HUES6 (cell line): ENCODE data around the gene PLN.

Experiments
- H3K27ac ChIP-seq: 2 replicates; pipeline ENCODE4 v1.7.0; 2013; ENCODE audit warnings: low read depth, mild to moderate bottlenecking, low read length, inconsistent platforms
- H3K27me3 ChIP-seq: 2 replicates; pipeline ENCODE4 v1.6.1; 2013; ENCODE audit warnings: low read length; ENCODE audit not compliant: control insufficient read depth, insufficient read depth
- H3K36me3 ChIP-seq: 2 replicates; pipeline ENCODE4 v1.6.1; 2013; ENCODE audit warnings: low read length; ENCODE audit not compliant: control insufficient read depth, insufficient read depth
- H3K4me1 ChIP-seq: 2 replicates; pipeline ENCODE4 v1.6.1; 2013; ENCODE audit warnings: low read length; ENCODE audit not compliant: control insufficient read depth, insufficient read depth
- H3K4me3 ChIP-seq: 2 replicates; pipeline ENCODE4 v1.5.1; 2013; ENCODE audit warnings: low read depth, low read length
- H3K9ac ChIP-seq: one replicate; pipeline ENCODE4 v1.6.1; 2013; ENCODE audit warnings: mild to moderate bottlenecking, low read length
- H3K9me3 ChIP-seq: 2 replicates; pipeline ENCODE4 v1.6.1; 2013; ENCODE audit warnings: low read depth, low read length; ENCODE audit not compliant: control insufficient read depth, insufficient read depth

PLN gene

GRCh38 chr6:118537574-118537973 is 10.5 kb upstream of the PLN start:
- no peak overlapping the region for H3K4me3 ChIP-seq
- H3K9me3 ChIP-seq: no peaks in the 10 kb centered on the region
- no peak overlapping the region for H3K27ac ChIP-seq
- H3K9ac ChIP-seq: no peak overlapping the region
- H3K27me3 ChIP-seq: no peaks in the 10 kb centered on the region
- H3K4me1 ChIP-seq: no peaks in the 10 kb centered on the region
- no peaks in the 10 kb centered on the region for H3K36me3 ChIP-seq

- Histone ChIP-seq H3K36me3 (no peaks in the 10 kb centered on the region), H3K9me3 (no peaks in the 10 kb centered on the region), H3K27me3 (no peaks in the 10 kb centered on the region), H3K9ac (no peak overlapping the region), H3K4me1 (no peaks in the 10 kb centered on the region), H3K27ac (no peak overlapping the region), H3K4me3 (no peak overlapping the region)
Observed at GRCh38 chr6:118542184-118542952, 5.7 kb upstream of the PLN start.

- no peaks in the 10 kb centered on the region for H3K36me3 ChIP-seq
- no peak overlapping the region for H3K27ac ChIP-seq
- no peak overlapping the region for H3K4me3 ChIP-seq
- no peaks in the 10 kb centered on the region for H3K4me1 ChIP-seq
- H3K9me3 ChIP-seq: no peaks in the 10 kb centered on the region
- H3K9ac ChIP-seq: no peak overlapping the region
- H3K27me3 ChIP-seq: no peaks in the 10 kb centered on the region
Observed at GRCh38 chr6:118544105-118544504, 4.0 kb upstream of the PLN start.

GRCh38 chr6:118546164-118546879 is 1.8 kb upstream of the PLN start:
- H3K36me3 ChIP-seq: no peaks in the 10 kb centered on the region
- H3K4me1 ChIP-seq: no peaks in the 10 kb centered on the region
- no peak overlapping the region for H3K9ac ChIP-seq
- H3K27ac ChIP-seq: no peak overlapping the region
- no peaks in the 10 kb centered on the region for H3K27me3 ChIP-seq
- H3K9me3 ChIP-seq: no peaks in the 10 kb centered on the region
- H3K4me3 ChIP-seq: no peak overlapping the region

DNA sequence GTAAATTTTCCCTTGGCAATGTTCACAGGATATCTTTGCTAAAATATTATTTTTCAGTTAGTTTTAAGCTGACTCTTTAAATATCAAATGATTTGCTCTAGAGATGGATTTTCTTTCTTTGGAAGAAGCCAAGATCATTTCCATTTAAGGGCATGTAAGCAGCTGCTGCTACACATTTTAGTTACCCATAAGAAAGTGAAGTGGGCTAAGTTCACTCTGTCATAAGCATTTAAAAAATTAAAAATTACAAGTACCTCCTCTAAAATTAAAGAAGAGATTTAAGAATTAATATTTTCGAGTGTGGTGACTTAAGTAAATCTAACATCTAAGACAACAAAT is 1.2 kb upstream of the PLN start:
- Histone ChIP-seq H3K9me3 (no peaks in the 10 kb centered on the region), H3K27ac (no peak overlapping the region), H3K27me3 (no peaks in the 10 kb centered on the region), H3K9ac (no peak overlapping the region), H3K36me3 (no peaks in the 10 kb centered on the region), H3K4me3 (no peak overlapping the region), H3K4me1 (no peaks in the 10 kb centered on the region)

GRCh38 chr6:118548613-118549012 is 517 bp downstream of the PLN start:
- no peaks in the 10 kb centered on the region for H3K4me1 ChIP-seq
- no peak overlapping the region for H3K4me3 ChIP-seq
- H3K36me3 ChIP-seq: no peaks in the 10 kb centered on the region
- H3K27ac ChIP-seq: no peak overlapping the region
- no peaks in the 10 kb centered on the region for H3K9me3 ChIP-seq
- no peak overlapping the region for H3K9ac ChIP-seq
- no peaks in the 10 kb centered on the region for H3K27me3 ChIP-seq

DNA sequence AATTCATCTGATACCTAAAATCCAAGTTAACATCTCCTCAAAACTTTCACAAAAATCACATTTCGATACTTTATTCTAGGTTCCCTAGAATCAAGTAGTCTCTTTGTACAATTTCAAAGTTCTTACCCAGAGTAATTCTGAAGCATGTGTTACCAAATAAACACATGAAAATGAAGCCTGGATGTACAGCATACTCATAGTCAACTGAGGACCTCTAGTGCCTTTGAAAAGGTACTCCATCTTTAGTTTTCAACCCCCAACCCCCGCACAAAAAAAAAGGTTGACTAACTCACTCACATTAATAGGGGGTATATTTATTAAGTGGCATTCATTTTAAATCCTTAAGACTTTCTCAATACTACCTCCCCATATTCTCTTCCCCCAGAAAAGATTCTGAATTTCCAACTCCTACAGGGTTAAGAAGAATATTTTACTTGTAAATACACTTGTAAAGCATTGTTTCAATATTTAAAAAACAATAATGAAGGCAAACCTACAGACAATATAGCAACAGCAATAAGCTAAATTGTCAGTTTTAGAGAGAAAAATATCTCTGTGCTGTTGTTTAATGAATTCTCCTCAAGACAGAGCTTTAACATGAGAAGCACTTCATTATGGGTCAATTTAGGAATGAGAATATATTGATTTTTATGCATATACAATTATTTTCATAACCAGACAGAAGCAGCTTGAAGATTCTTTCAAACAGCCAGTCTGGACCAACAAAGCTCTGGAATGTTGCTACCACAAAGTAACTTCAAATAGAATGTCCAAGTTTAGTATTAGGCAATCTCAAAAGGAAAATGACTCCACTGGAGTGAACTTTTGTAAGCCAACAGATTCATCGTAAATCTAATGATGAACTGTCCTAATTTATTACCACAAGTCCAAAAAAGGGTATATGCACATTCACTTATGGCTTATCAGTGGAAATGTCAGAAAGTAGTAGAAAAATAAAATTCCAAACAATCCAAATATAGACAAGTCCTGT is 3.3 kb downstream of the PLN start:
- no peak overlapping the region for H3K4me3 ChIP-seq

DNA sequence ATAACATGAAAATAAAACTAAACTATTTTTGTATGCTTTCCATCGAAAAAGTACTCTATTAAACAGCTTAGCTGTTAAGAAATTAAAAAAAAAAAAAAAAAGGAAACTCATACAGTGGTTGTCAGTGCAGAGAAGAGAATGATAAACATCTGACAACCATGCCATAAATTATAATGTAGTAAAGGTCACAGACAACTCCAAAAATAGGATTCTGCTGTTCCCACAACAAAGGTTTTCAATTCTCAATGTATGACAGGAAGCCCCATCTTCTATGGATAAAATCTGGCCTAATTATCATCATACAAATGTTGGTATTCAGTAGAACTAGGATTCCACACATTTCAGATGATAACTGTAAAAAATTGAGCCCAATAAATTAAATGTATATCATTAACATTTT is 5.0 kb downstream of the PLN start:
- no peaks in the 10 kb centered on the region for H3K4me1 ChIP-seq
- no peak overlapping the region for H3K27ac ChIP-seq

More for the DNA sequence above, 3.3 kb downstream of the PLN start:
- no peaks in the 10 kb centered on the region for H3K27me3 ChIP-seq
- H3K27ac ChIP-seq: no peak overlapping the region
- H3K9ac ChIP-seq: no peak overlapping the region
- H3K36me3 ChIP-seq: no peaks in the 10 kb centered on the region
- H3K9me3 ChIP-seq: no peaks in the 10 kb centered on the region
- H3K4me1 ChIP-seq: no peaks in the 10 kb centered on the region

DNA sequence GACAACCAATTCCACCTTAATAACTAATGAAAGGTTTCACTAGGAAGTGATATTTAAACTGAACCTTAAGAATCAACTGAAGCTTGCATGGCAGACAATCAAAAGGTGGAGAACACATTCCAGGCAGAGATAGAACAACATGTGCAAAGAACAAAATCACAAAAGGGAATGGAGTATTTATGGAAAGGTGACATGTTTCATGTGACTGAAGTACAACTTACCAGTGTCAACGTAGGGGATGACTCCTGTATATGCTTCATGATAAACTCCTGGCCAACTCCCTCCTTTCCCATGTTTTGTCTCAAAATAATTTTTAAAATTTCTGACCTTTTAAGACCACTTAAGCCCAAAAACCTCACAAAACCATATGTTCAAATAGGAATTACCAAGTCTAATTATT is 6.6 kb downstream of the PLN start:
- no peak overlapping the region for H3K4me3 ChIP-seq
- H3K4me1 ChIP-seq: no peaks in the 10 kb centered on the region
- H3K27me3 ChIP-seq: no peaks in the 10 kb centered on the region
- no peak overlapping the region for H3K9ac ChIP-seq
- H3K36me3 ChIP-seq: no peaks in the 10 kb centered on the region
- no peaks in the 10 kb centered on the region for H3K9me3 ChIP-seq
- H3K27ac ChIP-seq: no peak overlapping the region

More for the DNA sequence above, 5.0 kb downstream of the PLN start:
- Histone ChIP-seq H3K27me3 (no peaks in the 10 kb centered on the region), H3K9ac (no peak overlapping the region), H3K36me3 (no peaks in the 10 kb centered on the region), H3K4me3 (no peak overlapping the region), H3K9me3 (no peaks in the 10 kb centered on the region)

DNA sequence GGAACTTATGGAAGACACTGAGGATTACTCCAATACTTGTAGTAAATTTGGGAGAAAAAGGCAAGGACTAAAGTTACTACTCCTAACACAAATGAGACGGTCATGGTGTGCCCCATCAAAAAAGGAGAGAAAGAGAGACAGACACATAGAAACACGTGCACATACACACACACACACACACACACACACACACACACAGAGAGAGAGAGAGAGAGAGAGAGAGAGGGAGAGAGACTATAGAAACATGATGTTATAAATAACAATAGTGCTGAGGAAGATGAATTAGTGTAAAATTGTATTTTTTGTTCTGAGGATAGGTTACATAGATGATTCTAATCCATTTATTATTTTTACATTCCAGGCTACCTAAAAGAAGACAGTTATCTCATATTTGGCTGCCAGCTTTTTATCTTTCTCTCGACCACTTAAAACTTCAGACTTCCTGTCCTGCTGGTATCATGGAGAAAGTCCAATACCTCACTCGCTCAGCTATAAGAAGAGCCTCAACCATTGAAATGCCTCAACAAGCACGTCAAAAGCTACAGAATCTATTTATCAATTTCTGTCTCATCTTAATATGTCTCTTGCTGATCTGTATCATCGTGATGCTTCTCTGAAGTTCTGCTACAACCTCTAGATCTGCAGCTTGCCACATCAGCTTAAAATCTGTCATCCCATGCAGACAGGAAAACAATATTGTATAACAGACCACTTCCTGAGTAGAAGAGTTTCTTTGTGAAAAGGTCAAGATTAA is 10.5 kb downstream of the PLN start:
- no peaks in the 10 kb centered on the region for H3K4me1 ChIP-seq
- no peak overlapping the region for H3K4me3 ChIP-seq
- no peaks in the 10 kb centered on the region for H3K36me3 ChIP-seq
- no peaks in the 10 kb centered on the region for H3K9me3 ChIP-seq
- H3K27me3 ChIP-seq: no peaks in the 10 kb centered on the region
- H3K27ac ChIP-seq: no peak overlapping the region
- no peak overlapping the region for H3K9ac ChIP-seq
